Body of pancreas (tissue), 4 donors: ENCODE data around the gene CAB39L. TPM values are rescaled to one million over a fixed set of nuclear protein-coding genes. Genes with fewer than 3 reads are reported as not detected.

Experiments used
- ATAC-seq: fragments of 150-250 bp; one replicate; pipeline ENCODE4 v1.9.1; 2016
- DNase-seq, 4 donors: peaks; one replicate each; pipeline ENCODE4 v3.0.0-alpha.2; 2019
- H3K27ac ChIP-seq, 4 donors: fragments of 200-600 bp; sonication (generic); 1 replicate in 3 of 4; 2 replicates in 1 of 4; pipeline versions ENCODE4 v1.5.1 to v1.6.1; 2016 to 2019; ENCODE audit warnings: mild to moderate bottlenecking in 1 of 4, mixed read lengths in 1 of 4, moderate library complexity in 1 of 4
- H3K27me3 ChIP-seq, 2 donors: fragments of 200-600 bp; sonication (generic); one replicate each; pipeline ENCODE4 v1.6.0; 2016; ENCODE audit warnings: mild to moderate bottlenecking in 1 of 2
- H3K36me3 ChIP-seq, 2 donors: fragments of 200-600 bp; sonication (generic); replicated peaks in 1 of 2; 2 replicates each; pipeline ENCODE4 v1.5.1; 2016; ENCODE audit warnings: low read depth in 2 of 2; ENCODE audit not compliant: insufficient read depth in 1 of 2
- H3K4me1 ChIP-seq: fragments of 200-600 bp; sonication (generic); one replicate; pipeline ENCODE4 v1.6.0; 2016
- H3K4me3 ChIP-seq, 2 donors: fragments of 200-600 bp; sonication (generic); 1 replicate in 1 of 2; 2 replicates in 1 of 2; pipeline ENCODE4 v1.5.1; 2016 to 2019
- H3K9me3 ChIP-seq, 3 donors: fragments of 200-600 bp; sonication (generic); 1 replicate in 2 of 3; 2 replicates in 1 of 3; pipeline ENCODE4 v1.5.1; 2016
- CTCF ChIP-seq, 7 experiments: fragments of 450-650 bp in 4 of 7; fragments of 200-600 bp in 3 of 7; sonication (generic) in 3 of 7; IDR thresholded peaks; one replicate each; pipeline ENCODE4 v1.5.1; 2016 to 2019; ENCODE audit warnings: antibody characterized with exemption in 7 of 7
- POLR2A ChIP-seq, 3 donors: fragments of 450-650 bp; IDR thresholded peaks; one replicate each; pipeline ENCODE4 v1.6.1; 2016; ENCODE audit warnings: antibody characterized with exemption in 3 of 3, mild to moderate bottlenecking in 2 of 3
- WGBS, 2 donors: methylation state at CpG; one replicate each; pipeline ENCODE4 v1.1.5; 2017; 5-methylcytosine and 5-hydroxymethylcytosine counted together
- intact Hi-C: fragments of 100-400 bp; cut with DNase I; formaldehyde crosslinking; loops from one replicate; pipeline ENCODE4 v1.15.1; 2023
- total RNA-seq, 2 donors: library from RNA; depleted of rRNA; stranded (reverse); fragments of >200 nt; gene quantifications; one replicate each; pipeline ENCODE4 v1.1.0, GENCODE V29; 2016

CAB39L gene
- total RNA-seq, 2 donors from 2014 or later = 6.9 to 13.0 TPM

- H3K4me3 ChIP-seq = no peak overlapping the region
- ATAC-seq (no peak), DNase-seq (no peak)
- H3K4me1 ChIP-seq = peaks cover 2% of the 10 kb centered on the region
- H3K27ac ChIP-seq = no peak overlapping the region
- TF ChIP-seq CTCF (IDR thresholded peaks at IDR 0.05) = no peak
- TF ChIP-seq POLR2A (IDR thresholded peaks at IDR 0.05) = no peak
- H3K27me3 ChIP-seq = no peaks in the 10 kb centered on the region
- H3K36me3 ChIP-seq = peaks cover 0 to 3% of the 10 kb centered on the region in 2 donors
- intact Hi-C loops = no loop called here
- WGBS, 2 donors = 91 to 95% methylated on average over 1 of the region's 1 CpG
- H3K9me3 ChIP-seq = no peaks in the 10 kb centered on the region
Observed at GRCh38 chr13:49459580-49459979, 15.7 kb upstream of the CAB39L start.

- TF ChIP-seq CTCF (IDR thresholded peaks at IDR 0.05) (no peak), POLR2A (IDR thresholded peaks at IDR 0.05) (no peak)
- H3K4me1 ChIP-seq = peaks cover 8% of the 10 kb centered on the region
- ATAC-seq (no peak), DNase-seq (no peak)
- H3K36me3 ChIP-seq = peaks cover 0 to 3% of the 10 kb centered on the region in 2 donors
- no peaks in the 10 kb centered on the region for H3K9me3 ChIP-seq
- intact Hi-C loops = no loop called here
- WGBS, 2 donors = 72 to 81% methylated on average over 7 of the region's 7 CpGs
- no peak overlapping the region for H3K4me3 ChIP-seq
- no peaks in the 10 kb centered on the region for H3K27me3 ChIP-seq
- no peak overlapping the region for H3K27ac ChIP-seq
Observed at GRCh38 chr13:49457221-49457620, 13.4 kb upstream of the CAB39L start.

DNA sequence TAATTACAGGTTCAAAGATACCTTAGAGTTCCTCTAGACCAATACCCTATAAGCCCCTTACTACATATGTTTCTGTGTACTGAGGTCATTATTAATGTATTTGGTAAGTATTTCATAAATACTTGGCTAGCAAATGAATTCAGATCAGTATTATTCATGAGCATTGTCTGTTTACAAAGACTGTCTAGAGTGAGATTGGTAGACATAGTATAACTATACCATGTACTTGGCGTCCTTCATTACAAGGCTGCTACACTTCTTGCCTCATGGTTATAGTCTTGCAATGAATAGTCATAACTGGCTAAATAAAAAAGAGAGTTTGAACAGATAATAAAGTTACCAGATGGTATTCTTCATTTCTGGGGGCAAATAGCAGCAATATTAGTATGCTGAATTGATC, 12.3 kb upstream of the CAB39L start:
- Histone ChIP-seq H3K27me3 (no peaks in the 10 kb centered on the region), H3K36me3 (no peaks in the 10 kb centered on the region), H3K4me3 (no peak overlapping the region), H3K27ac (no peak overlapping the region), H3K4me1 (peaks cover 8% of the 10 kb centered on the region), H3K9me3 (no peaks in the 10 kb centered on the region)
- DNase-seq = no peak
- TF ChIP-seq POLR2A (IDR thresholded peaks at IDR 0.05) (no peak), CTCF (IDR thresholded peaks at IDR 0.05) (no peak)
- intact Hi-C loops = no loop called here
- no peak for ATAC-seq
- WGBS, 2 donors = 93 to 100% methylated on average over 1 of the region's 1 CpG

- no peak overlapping the region for H3K27ac ChIP-seq
Observed at GRCh38 chr13:49455007-49455398, 11.1 kb upstream of the CAB39L start.

More at GRCh38 chr13:49455007-49455398, 11.1 kb upstream of the CAB39L start:
- ATAC-seq = no peak
- Histone ChIP-seq H3K9me3 (no peaks in the 10 kb centered on the region), H3K36me3 (no peaks in the 10 kb centered on the region), H3K4me3 (no peak overlapping the region), H3K4me1 (peaks cover 8% of the 10 kb centered on the region), H3K27me3 (no peaks in the 10 kb centered on the region)
- DNase-seq = no peak
- TF ChIP-seq POLR2A (IDR thresholded peaks at IDR 0.05) (no peak), CTCF (IDR thresholded peaks at IDR 0.05) (no peak)
- intact Hi-C loops = no loop called here
